Activated T-helper 1 cell treated with Interleukin-2 at 50 U/mL for 16 hours (primary cell): ENCODE measurements around the gene HTR6.
"Not testable (repeated sequence)": the region's sequence is repeated elsewhere in the genome, so short reads cannot be mapped to it uniquely, and the experiment has no call there.

Source experiments
- DNase-seq: peaks from one replicate; pipeline ENCODE4 v3.0.0-alpha.2; 2020; ENCODE audit warnings: low read depth

HTR6 gene

GRCh38 chr1:19639228-19639627 is 25.4 kb upstream of the HTR6 start:
- DNase-seq = not testable (repeated sequence)

DNA sequence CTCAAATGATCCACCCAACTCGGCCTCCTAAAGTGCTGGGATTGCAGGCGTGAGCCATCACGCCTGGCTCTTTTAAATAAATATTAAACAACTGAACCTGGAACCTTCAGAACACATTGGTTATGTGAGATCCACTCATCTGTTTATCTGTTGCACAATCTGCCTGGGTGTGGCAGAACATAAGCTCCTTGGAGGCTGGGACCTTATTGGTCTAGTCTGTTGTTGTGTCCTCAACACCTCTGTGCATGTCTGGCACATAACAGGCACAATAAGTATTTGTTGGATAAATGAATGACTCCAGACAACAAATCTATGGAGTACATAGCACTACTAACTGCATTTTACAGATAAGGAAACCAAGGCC is 24.7 kb upstream of the HTR6 start:
- no peak for DNase-seq

DNA sequence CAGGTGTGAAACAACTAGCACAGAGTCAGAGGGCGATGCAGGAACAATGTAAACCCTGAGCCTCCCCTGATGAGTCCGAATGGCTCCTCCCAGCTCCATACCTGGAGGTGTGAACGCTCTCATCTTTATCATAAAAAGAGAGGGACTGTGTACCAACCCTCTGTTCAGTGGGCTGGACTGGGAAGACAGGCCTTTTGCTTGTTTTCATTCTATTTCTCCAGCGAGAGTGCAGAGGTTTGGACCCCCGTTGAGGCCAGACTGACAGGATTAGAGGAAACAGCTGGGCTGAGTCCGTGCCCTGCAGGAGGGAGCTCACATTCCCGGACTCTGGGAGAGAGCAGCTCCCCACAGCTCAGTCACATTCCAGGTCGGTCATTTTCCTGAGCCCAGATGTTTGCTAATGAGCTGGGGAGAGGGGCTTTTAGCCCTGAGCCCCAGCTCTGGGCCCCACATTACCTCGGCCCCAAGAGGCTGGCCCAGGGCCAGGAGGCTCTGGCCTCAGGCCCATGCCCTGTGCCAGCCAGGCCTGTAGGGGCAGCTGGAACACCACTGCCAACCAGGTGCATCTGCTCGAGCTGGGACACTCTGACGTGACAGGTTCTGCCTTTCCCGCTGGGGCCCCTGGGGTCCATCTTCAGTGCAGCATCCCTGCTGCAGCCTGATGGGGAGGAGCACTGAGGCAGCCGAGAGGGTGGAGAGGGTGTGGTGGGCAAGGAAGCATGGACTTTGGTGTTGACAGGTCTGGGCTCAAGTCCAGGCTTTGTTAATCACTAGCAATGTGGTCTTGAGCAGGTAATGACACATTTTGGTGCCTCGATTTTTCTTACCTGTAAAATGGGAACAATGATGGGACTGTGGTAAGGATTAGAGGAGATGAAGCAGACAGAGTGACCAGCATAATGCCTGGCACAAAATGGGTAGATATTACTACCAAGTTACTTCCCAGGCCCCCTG is 24.0 kb upstream of the HTR6 start:
- DNase-seq = no peak

GRCh38 chr1:19643121-19643520 is 21.6 kb upstream of the HTR6 start:
- DNase-seq = no peak

- DNase-seq = peak; percentile 69
Measured at GRCh38 chr1:19643602-19644394, 20.9 kb upstream of the HTR6 start, which contains the start of gene NBL1. TSS of gene NBL1 (plus strand) at chr1:19644311. CDS start at chr1:19655031, 10,720 bp downstream.

GRCh38 chr1:19644395-19644680 is 20.3 kb upstream of the HTR6 start:
- no peak for DNase-seq

DNA sequence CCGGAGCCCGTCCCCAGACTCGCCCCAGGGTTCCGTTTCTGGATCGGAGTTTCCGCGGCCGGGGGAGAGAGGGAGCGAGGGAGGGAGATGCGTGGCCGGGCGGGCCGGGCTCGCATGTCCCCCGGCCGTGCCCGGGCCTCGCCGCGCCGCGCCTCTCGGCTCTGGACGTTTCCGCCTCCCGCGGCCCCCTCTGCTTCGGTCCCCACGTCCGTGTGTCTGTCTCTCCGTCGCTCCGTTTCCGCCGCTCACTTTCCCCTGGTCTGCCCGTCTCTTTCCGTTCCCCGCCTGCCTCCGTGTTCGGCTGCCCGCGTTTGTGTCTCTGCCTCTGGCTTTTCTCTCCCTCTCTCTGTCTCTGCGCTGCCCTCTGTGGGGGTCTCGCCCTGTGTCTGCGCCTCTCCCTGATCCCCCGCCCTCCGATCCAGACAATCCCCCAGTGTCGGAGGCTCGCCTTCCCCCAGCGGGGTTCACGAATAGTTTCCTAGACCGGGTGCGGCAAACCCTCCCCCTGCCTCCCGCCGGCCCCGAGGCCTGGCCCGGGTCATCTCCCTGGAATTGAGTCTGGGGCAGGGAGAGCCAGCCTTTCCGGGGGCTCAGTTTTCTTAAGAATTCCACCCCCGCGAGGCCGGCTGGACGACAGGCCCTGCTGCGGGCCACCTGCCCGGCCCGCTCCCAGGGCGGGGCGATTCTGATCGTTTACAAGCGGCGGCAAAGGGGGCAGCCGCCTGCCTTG is 19.8 kb upstream of the HTR6 start:
- DNase-seq = peak; percentile 25

DNA sequence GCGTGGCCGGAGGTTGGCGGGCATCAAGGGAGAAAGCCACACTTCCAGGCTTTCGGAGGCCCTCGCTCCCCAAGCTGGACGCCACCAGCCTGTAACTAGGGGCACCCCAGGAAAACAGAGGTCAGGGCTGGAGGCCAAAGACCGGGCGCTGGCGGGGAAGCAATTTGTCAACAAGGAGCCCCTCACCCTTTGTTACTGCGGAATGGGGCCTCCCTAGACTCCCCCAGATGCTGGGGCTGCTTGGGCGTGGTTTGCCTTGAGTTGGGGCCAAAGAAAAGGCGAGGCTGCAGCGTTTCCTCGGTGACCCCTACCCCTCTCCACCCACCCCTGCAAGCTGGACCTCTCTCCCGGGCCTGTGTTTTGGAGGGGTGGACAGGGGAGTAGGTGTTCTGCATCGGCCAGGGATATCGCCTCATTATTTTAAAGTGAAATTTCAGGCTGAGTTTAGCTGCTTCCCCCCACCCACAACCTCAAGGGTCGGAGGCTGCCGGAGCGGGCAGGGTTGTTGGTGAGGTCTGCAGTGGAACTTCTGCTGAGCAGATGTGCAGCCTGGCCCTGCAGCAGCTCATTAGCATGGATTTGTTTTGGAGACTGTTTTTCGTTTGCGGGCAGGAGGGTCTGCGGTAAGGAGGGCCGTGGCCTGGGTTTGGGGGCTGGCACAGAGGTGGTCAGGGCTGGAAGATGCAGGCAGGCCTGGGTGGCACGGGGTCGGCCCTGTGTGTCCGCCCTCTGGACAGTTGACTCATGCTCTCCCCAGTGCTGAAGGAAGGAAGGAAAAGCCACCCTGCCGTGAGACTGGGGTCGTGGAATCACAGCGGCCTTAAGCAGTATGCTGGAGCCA is 19.0 kb upstream of the HTR6 start:
- DNase-seq = no peak

- no peak for DNase-seq
Measured at GRCh38 chr1:19646377-19647319, 18.0 kb upstream of the HTR6 start.

GRCh38 chr1:19647643-19648042 is 17.0 kb upstream of the HTR6 start:
- no peak for DNase-seq

DNA sequence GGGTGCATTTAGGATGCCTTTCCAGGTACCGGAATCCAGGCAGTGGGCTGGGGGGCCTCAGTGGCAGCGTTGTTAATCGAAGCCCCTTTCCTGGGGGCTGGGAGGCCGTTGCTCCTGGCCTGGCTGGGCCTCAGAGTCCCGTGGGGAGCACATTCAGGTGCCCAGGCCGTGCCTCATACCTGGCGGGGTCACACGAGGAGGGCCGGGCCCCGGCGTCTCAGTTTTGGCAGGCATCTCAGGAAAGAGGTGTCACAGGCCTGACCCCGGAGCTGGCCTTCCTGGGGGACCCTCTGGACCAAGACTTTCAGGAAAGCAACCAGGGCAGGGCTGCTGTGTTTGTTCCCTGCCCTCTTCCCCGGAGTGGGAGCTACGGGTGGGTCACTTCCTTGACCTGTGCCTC is 16.4 kb upstream of the HTR6 start:
- no peak for DNase-seq

GRCh38 chr1:19648689-19649088 is 16.0 kb upstream of the HTR6 start:
- DNase-seq = no peak

GRCh38 chr1:19650416-19651140 is 14.1 kb upstream of the HTR6 start:
- DNase-seq = no peak

GRCh38 chr1:19651141-19651737 is 13.4 kb upstream of the HTR6 start:
- DNase-seq = no peak

GRCh38 chr1:19654386-19654785 is 10.3 kb upstream of the HTR6 start:
- no peak for DNase-seq

DNA sequence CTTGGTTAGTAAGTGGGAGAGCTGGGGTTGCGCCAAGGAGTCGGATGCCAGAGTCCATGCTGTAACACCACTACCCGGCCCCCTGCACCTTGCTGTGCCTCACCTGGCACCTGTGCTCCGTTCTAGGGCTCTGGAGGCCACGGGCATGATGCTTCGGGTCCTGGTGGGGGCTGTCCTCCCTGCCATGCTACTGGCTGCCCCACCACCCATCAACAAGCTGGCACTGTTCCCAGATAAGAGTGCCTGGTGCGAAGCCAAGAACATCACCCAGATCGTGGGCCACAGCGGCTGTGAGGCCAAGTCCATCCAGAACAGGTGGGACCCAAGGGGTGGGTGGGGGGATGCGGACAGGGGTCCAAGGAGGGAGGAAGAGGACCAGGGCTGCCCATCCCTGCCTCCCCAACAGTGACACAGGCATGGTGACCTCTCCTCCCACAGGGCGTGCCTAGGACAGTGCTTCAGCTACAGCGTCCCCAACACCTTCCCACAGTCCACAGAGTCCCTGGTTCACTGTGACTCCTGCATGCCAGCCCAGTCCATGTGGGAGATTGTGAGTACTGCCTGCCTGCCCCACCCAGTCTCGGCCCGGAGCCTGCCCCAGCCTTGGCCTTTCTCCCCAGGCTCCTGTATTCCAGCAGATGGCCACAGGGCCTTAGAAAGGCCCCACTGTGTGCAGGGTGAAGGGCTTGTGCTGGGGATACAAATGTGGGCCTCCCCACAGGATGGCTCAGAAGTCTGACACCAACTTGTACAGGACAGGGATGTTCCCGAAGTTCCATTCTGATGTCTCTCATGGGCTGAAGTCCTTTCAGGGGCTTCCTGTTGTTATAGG is 9.6 kb upstream of the HTR6 start:
- no peak for DNase-seq

DNA sequence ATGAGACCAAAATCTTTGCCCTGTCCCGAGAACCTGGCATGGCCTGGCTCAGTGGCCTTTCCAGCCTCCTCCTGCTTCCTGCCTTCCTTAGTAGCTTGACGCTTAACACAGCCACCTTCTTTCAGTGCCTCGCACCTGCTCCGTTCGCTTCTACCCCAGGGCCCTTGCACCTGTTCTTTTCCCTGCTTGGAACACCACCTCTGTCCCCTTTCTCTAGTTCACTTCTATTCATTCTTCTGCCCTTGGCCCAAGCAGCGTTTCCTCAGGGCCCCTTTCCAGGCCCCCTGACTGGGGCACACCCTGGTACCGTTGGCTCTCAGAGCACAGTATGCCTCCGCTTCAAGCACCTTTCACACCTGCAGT is 9.0 kb upstream of the HTR6 start:
- DNase-seq = no peak

DNA sequence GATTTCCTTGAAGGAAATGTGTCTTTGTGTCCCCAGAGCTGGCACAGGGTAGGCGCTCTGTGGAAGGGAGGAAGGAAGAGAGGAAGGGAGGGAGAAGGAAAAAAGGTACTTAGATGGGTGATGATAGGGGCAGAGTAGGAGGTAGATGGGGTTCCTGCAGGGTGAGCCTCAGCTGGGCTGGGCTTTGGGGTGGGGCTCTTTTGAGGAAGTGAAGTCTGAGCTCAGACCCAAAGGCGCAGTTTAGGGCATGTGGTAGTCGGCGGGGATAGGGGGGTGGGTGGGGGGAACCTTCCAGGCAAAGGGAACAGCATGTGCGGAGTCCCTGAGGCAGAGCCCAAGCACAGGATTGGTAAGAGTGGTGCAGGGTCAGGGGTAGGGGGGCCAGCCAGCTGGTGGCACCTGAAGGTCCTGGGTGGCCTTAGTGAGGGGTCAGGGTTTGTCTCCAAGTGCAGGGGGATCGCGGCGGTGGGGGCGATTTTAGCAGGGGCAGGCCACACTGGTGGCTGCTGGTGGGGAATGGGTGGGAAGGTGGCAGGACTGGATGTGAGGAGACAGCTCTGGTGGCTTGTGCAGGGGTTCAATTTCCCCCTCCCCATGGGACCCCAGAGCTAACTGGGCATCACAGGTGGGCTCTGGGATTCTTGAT is 8.4 kb upstream of the HTR6 start:
- DNase-seq = no peak
